GM12892 (cell line): ENCODE data around the gene AKAP13.

Experiments
- POLR2A ChIP-seq: IDR thresholded peaks from 2 replicates; pipeline ENCODE4 v1.6.1; 2011; ENCODE audit warnings: low read depth, low read length, control low read depth
- TAF1 ChIP-seq: IDR thresholded peaks from 2 replicates; pipeline ENCODE4 v1.6.1; 2011; ENCODE audit warnings: low read depth, mild to moderate bottlenecking, control low read depth, low read length, borderline replicate concordance

GRCh38 chr15:85334241-85334640, 46.2 kb upstream of the AKAP13 start:
- no peak for TF ChIP-seq TAF1
- TF ChIP-seq POLR2A: no peak
